DOHH2 (cell line): ENCODE data around the gene JADE3.

Source experiments
- H3F3A ChIP-seq: fragments of 200-600 bp; sonication (generic), shearing (Covaris generic); 2 replicates; pipeline ENCODE4 v1.6.0; 2016; ENCODE audit warnings: antibody characterized with exemption, mild to moderate bottlenecking; ENCODE audit not compliant: control insufficient read depth, insufficient read depth
- H3K27ac ChIP-seq: fragments of 200-600 bp; sonication (generic); 2 replicates; pipeline ENCODE4 v1.5.1; 2014; ENCODE audit warnings: low read depth, mild to moderate bottlenecking, low read length, moderate library complexity
- H3K27me3 ChIP-seq: fragments of 200-600 bp; sonication (generic); 2 replicates; pipeline ENCODE4 v1.6.1; 2014; ENCODE audit warnings: mild to moderate bottlenecking, low read length, mixed read lengths; ENCODE audit not compliant: control insufficient read depth
- H3K36me3 ChIP-seq: fragments of 200-600 bp; sonication (generic); 2 replicates; pipeline ENCODE4 v1.6.1; 2014; ENCODE audit warnings: mild to moderate bottlenecking, low read length, moderate library complexity, mixed read lengths; ENCODE audit not compliant: control insufficient read depth
- H3K4me1 ChIP-seq: fragments of 200-600 bp; sonication (generic); 2 replicates; pipeline ENCODE4 v1.6.1; 2014; ENCODE audit warnings: mild to moderate bottlenecking, low read length, mixed read lengths; ENCODE audit not compliant: control insufficient read depth
- H3K4me2 ChIP-seq: fragments of 200-600 bp; sonication (generic); 2 replicates; pipeline ENCODE4 v1.6.0; 2014; ENCODE audit warnings: mild to moderate bottlenecking, low read length, moderate library complexity
- H3K4me3 ChIP-seq: fragments of 200-600 bp; sonication (generic); 2 replicates; pipeline ENCODE4 v1.5.1; 2014; ENCODE audit warnings: mild to moderate bottlenecking, low read length, mixed read lengths
- H3K79me2 ChIP-seq: fragments of 200-600 bp; sonication (generic); 2 replicates; pipeline ENCODE4 v1.6.1; 2014; ENCODE audit warnings: mild to moderate bottlenecking, low read length, mixed read lengths; ENCODE audit not compliant: control insufficient read depth
- H3K9me2 ChIP-seq: fragments of 200-600 bp; sonication (generic); replicated peaks from 2 replicates; pipeline ENCODE4 v1.6.1; 2014; ENCODE audit warnings: mild to moderate bottlenecking, low read length, mixed read lengths; ENCODE audit not compliant: control insufficient read depth
- H3K9me3 ChIP-seq: fragments of 200-600 bp; sonication (generic); 2 replicates; pipeline ENCODE4 v1.6.1; 2014; ENCODE audit warnings: antibody characterized with exemption, low read length, mixed read lengths; ENCODE audit not compliant: control insufficient read depth, insufficient read depth
- H4K20me1 ChIP-seq: fragments of 200-600 bp; sonication (generic); 2 replicates; pipeline ENCODE4 v1.6.0; 2014; ENCODE audit warnings: low read depth, mild to moderate bottlenecking, antibody characterized with exemption, low read length, moderate library complexity; ENCODE audit not compliant: control insufficient read depth, insufficient read depth
- CTCF ChIP-seq: fragments of 200-600 bp; sonication (generic); IDR thresholded peaks from one replicate; pipeline ENCODE4 v1.5.1; 2014; ENCODE audit warnings: antibody characterized with exemption, mild to moderate bottlenecking, low read depth, low read length; ENCODE audit not compliant: poor library complexity, severe bottlenecking
- EZH2phosphoT487 ChIP-seq: fragments of 200-600 bp; sonication (generic); IDR thresholded peaks from 2 replicates; pipeline ENCODE4 v1.6.1; 2017; ENCODE audit warnings: borderline replicate concordance, mild to moderate bottlenecking, antibody characterized with exemption, low read length, moderate library complexity, mixed read lengths

JADE3 gene

DNA sequence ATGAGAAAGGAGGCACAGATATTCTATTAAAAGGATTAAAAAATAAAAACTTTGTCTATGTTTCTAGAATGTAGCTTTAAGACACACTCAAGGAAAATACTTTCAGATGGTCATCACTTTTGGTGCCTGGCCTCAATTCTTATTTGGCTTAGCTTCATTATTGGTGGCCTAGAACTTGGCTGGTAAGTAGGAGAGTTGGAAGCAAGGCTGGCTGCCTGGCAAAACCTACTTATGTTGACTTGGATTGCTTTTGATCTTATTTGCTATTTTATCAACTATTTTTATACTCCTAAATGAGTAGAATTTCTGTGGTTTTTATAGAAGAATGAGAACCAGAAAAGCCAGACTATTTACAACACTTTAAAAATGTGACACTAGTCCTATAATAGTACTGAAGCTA, 35.3 kb upstream of the JADE3 start:
- no peak overlapping the region for H3K4me3 ChIP-seq
- H3F3A ChIP-seq, result no peaks in the 10 kb centered on the region
- H4K20me1 ChIP-seq, result no peaks in the 10 kb centered on the region
- H3K27ac ChIP-seq, result no peak overlapping the region
- H3K9me3 ChIP-seq, result no peaks in the 10 kb centered on the region
- H3K36me3 ChIP-seq, result peaks cover 5% of the 10 kb centered on the region; the same call in 1 of the 2 replicates
- H3K9me2 ChIP-seq, result no peaks in the 10 kb centered on the region
- no peak for TF ChIP-seq CTCF
- no peak for TF ChIP-seq EZH2phosphoT487
- H3K79me2 ChIP-seq, result no peaks in the 10 kb centered on the region
- no peaks in the 10 kb centered on the region for H3K4me1 ChIP-seq
- H3K4me2 ChIP-seq, result no peak overlapping the region
- H3K27me3 ChIP-seq, result no peaks in the 10 kb centered on the region

DNA sequence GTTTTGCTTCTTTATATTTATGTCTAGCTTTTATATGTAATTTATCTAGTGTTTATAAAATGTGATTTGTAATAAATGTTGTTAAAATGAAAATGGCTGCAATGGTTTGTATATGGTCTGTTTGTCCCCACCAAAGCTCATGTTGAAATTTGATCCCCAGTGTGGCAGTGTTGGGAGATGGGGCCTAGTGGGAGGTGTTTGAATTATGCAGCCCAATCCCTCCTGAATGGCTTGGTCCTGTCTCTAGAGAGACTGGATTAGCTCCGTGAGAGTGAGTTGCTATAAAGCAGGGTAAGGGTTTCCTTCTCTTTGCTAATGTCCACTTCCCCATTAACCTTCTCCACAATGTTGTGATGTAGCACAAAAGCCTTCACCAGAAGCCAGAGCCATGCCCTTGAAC, 30.0 kb upstream of the JADE3 start:
- H3K4me3 ChIP-seq, result no peak overlapping the region
- no peaks in the 10 kb centered on the region for H3K9me3 ChIP-seq
- H3K36me3 ChIP-seq, result peaks cover 5% of the 10 kb centered on the region; the same call in 1 of the 2 replicates
- no peak overlapping the region for H3K27ac ChIP-seq
- no peak overlapping the region for H3K4me2 ChIP-seq
- H3K4me1 ChIP-seq, result no peaks in the 10 kb centered on the region
- no peak for TF ChIP-seq CTCF
- no peak for TF ChIP-seq EZH2phosphoT487
- no peaks in the 10 kb centered on the region for H3F3A ChIP-seq
- no peaks in the 10 kb centered on the region for H3K9me2 ChIP-seq
- no peaks in the 10 kb centered on the region for H3K27me3 ChIP-seq
- no peaks in the 10 kb centered on the region for H3K79me2 ChIP-seq
- no peaks in the 10 kb centered on the region for H4K20me1 ChIP-seq

DNA sequence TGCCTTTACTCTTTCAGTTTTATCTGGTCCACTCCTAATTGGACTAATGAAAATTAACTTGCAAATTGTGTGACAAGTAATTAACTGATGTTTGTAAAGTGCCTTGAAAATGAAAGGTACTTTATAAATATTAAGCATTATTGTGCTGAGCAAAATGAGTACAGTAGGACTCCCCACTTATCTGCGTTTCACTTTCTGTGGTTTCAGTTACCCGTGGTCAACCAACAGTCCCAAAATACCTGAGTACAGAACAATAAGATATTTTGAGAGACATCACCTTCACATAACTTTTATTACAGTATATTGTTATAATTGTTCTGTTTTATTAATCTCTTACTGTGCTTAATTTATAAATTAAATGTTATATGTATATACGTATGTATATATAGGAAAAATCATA, 27.4 kb upstream of the JADE3 start:
- Histone ChIP-seq H3K27ac (no peak overlapping the region), H3K4me2 (no peak overlapping the region), H3F3A (no peaks in the 10 kb centered on the region), H3K79me2 (no peaks in the 10 kb centered on the region), H3K9me3 (no peaks in the 10 kb centered on the region), H3K27me3 (no peaks in the 10 kb centered on the region), H4K20me1 (no peaks in the 10 kb centered on the region), H3K4me1 (no peaks in the 10 kb centered on the region), H3K9me2 (no peaks in the 10 kb centered on the region), H3K36me3 (peaks cover 5% of the 10 kb centered on the region; the same call in 1 of the 2 replicates), H3K4me3 (no peak overlapping the region)
- TF ChIP-seq EZH2phosphoT487, result no peak
- no peak for TF ChIP-seq CTCF

DNA sequence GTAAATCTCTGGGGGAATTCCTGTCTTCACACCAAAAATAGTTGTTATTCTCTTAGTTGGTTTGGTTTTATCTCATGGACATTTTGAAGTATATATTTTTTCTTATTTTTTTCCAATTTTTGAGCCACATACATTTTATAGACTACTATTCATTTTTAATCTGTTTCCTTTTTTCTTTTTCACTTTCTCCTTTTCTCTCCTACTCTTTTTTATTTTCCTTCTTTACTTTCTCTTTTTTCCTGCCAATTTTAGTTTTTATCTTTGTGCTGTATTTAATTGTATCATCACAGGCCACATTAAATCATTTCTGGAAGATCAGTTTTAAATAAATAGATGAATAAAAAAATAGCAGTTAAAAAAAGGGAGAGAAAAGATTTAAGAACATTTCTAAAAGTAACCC, 14.0 kb upstream of the JADE3 start:
- Histone ChIP-seq H4K20me1 (no peaks in the 10 kb centered on the region), H3K27me3 (no peaks in the 10 kb centered on the region), H3K4me1 (no peaks in the 10 kb centered on the region), H3K4me3 (no peak overlapping the region), H3K36me3 (no peaks in the 10 kb centered on the region), H3K79me2 (no peaks in the 10 kb centered on the region), H3F3A (no peaks in the 10 kb centered on the region), H3K9me3 (no peaks in the 10 kb centered on the region), H3K9me2 (no peaks in the 10 kb centered on the region), H3K4me2 (no peak overlapping the region), H3K27ac (no peak overlapping the region)
- no peak for TF ChIP-seq EZH2phosphoT487
